Adrenal gland (tissue), 5 donors: ENCODE results near the gene MPDZ.

Experiments used
- POLR2A ChIP-seq, 2 donors: fragments of 450-650 bp; IDR thresholded peaks; one replicate each; pipeline ENCODE4 v1.6.1; 2017; ENCODE audit warnings: antibody characterized with exemption in 2 of 2, mild to moderate bottlenecking in 2 of 2, moderate library complexity in 1 of 2
- TF ChIP-seq, protein P1 (sequence below), 6 experiments: fragments of 450-650 bp in 4 of 6; fragments of 200-600 bp in 2 of 6; sonication (generic) in 1 of 6; IDR thresholded peaks; 1 replicate in 5 of 6; 2 replicates in 1 of 6; pipeline versions ENCODE4 v1.5.1 to v1.8.0; 2016 to 2021; ENCODE audit warnings: antibody characterized with exemption in 6 of 6, mild to moderate bottlenecking in 2 of 6, moderate library complexity in 1 of 6
- donor health status: DM: no; HTN: no; CAD: no.

DNA sequence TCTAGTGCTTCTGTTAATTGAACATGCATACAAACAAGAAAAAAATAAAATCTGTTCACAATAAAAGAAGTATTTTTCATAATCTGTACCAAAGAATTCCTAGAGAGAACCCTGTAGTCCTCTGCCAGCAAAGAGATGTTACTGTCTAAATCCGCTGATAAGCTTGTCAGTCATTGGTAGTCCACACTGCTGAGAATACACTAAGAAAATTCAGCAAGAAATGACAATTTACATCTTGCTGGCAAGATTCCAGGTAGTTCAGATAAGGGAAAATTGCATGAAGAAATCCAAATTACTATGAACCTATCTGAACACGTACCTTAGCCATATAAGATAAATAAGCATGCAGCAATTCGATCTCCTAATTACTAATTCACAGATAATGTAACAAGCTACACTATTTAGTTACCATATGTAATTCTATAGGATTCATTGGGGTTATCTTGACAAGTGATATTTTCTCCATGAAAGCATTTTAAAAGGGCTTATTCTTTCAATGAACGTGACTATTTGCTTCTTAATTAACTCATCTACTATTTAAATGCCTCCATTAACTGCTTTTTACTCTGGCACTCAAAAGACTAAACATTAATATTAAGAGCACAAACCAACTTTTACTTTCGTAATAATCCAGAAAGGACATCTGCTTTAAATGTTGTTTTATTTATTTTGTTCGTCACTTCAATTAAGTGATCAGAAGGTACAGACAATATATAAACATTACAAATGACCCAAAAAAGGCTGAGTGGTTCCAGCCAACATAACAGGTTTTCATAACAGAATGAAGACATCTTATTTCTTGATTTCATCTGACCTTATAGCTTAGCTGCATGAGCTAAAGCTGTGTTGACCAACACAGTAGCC is 9.7 kb downstream of the MPDZ start:
- TF ChIP-seq, protein P1, sequence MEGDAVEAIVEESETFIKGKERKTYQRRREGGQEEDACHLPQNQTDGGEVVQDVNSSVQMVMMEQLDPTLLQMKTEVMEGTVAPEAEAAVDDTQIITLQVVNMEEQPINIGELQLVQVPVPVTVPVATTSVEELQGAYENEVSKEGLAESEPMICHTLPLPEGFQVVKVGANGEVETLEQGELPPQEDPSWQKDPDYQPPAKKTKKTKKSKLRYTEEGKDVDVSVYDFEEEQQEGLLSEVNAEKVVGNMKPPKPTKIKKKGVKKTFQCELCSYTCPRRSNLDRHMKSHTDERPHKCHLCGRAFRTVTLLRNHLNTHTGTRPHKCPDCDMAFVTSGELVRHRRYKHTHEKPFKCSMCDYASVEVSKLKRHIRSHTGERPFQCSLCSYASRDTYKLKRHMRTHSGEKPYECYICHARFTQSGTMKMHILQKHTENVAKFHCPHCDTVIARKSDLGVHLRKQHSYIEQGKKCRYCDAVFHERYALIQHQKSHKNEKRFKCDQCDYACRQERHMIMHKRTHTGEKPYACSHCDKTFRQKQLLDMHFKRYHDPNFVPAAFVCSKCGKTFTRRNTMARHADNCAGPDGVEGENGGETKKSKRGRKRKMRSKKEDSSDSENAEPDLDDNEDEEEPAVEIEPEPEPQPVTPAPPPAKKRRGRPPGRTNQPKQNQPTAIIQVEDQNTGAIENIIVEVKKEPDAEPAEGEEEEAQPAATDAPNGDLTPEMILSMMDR (IDR thresholded peaks at IDR 0.05), result no peak
- TF ChIP-seq POLR2A (IDR thresholded peaks at IDR 0.05), result no peak
